WTC11 (cell line): Measurements from ENCODE around the gene SSTR1.

Source experiments
- ATF1 ChIP-seq: sonication (generic); formaldehyde crosslinking; IDR thresholded peaks from 2 replicates; pipeline ENCODE4 v1.8.1; 2023; ENCODE audit warnings: mild to moderate bottlenecking, moderate library complexity, missing genetic modification reagents
- SP1 ChIP-seq: sonication (generic); formaldehyde crosslinking; conservative IDR thresholded peaks from 2 replicates; pipeline ENCODE4 v1.8.1; 2022; ENCODE audit warnings: missing genetic modification reagents

GRCh38 chr14:38205119-38205813 lies 2.4 kb upstream of the SSTR1 start:
- TF ChIP-seq ATF1 (CRISPR knock-in tag) (no peak), SP1 (CRISPR knock-in tag) (no peak; the same call in 1 of the 2 replicates)
